GM10266 (cell line): ENCODE data around the gene SEPTIN10.
"Not testable (repeated sequence)": the region's sequence is repeated elsewhere in the genome, so short reads cannot be mapped to it uniquely, and the experiment has no call there.

ENCODE experiments used
- DNase-seq: peaks from one replicate; pipeline ENCODE4 v3.0.0; 2012; ENCODE audit errors: extremely low spot score
- TF ChIP-seq, protein P1 (sequence below): IDR thresholded peaks from 2 replicates; pipeline ENCODE4 v1.5.1; 2012; ENCODE audit warnings: mild to moderate bottlenecking, low read depth; ENCODE audit not compliant: control insufficient read depth, insufficient read depth; ENCODE audit errors: missing control alignments

SEPTIN10 gene

DNA sequence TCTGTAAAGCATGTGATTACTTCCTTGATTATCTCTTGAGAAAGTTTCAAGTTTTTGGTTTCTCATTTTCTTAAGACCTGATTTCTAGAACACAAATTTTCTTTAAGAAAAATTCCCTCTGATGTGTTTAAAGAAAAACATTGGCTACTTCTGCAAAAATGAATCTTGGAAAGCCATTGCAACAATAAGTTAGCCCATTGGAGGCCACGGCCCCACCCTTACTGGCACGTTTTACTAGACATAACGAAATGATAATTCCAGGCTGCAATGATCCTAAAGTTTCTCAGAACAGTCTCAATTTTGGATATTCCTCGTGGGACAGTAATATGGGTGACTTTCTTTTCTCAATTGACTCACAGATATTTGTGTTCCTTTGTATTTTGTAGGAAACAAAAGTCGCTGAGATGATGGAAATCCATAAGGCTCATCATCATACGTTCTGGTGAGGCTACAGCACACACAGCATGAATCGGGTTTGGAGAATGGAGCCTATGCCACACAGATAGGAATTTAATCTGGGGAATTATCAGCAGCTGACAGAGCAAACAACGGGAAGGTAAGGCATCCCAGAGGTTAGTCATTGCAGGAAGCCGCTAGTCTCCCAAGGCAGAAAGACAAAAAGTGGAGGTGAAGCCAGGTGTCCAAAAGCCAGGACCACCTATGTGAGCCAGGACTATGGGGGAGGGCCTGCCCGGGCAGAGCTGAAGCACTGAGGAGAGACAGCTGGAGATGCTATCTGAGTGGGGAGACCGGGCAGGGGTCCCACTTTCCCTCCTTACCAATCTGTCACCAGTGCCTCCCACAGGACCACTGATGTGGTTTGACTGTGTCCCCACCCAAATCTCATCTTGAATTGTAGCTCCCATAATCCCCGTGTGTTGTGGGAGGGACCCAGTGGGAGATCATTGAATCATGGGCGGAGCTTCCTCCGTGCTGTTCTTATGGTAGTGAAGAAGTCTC, 36.2 kb upstream of the SEPTIN10 start:
- DNase-seq: no peak

DNA sequence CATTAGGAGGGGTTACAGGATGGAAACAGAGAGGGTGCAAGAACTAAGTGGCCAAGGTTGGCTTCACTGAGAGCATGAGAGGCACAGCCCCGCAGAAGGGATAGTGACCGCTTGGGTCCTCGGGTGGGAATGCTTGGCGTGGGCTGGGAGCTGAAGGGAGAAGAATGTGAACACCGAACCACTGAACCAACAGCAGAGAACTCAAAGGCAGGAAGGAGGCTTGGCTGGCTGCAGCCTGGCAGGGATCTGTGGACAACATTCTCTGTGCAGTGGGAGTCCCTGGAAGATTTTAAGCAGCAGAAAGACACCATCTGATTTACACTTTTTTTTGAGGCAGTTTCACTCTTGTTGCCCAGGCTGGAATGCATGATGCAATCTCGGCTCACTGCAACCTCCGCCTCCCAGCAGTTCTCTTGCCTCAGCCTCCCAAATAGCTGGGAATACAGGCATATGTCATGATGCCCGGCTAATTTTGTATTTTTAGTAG, 34.3 kb upstream of the SEPTIN10 start:
- TF ChIP-seq, protein P1, sequence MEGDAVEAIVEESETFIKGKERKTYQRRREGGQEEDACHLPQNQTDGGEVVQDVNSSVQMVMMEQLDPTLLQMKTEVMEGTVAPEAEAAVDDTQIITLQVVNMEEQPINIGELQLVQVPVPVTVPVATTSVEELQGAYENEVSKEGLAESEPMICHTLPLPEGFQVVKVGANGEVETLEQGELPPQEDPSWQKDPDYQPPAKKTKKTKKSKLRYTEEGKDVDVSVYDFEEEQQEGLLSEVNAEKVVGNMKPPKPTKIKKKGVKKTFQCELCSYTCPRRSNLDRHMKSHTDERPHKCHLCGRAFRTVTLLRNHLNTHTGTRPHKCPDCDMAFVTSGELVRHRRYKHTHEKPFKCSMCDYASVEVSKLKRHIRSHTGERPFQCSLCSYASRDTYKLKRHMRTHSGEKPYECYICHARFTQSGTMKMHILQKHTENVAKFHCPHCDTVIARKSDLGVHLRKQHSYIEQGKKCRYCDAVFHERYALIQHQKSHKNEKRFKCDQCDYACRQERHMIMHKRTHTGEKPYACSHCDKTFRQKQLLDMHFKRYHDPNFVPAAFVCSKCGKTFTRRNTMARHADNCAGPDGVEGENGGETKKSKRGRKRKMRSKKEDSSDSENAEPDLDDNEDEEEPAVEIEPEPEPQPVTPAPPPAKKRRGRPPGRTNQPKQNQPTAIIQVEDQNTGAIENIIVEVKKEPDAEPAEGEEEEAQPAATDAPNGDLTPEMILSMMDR: no peak
- DNase-seq: no peak

More for the DNA sequence above, 36.2 kb upstream of the SEPTIN10 start:
- TF ChIP-seq, protein P1: no peak

DNA sequence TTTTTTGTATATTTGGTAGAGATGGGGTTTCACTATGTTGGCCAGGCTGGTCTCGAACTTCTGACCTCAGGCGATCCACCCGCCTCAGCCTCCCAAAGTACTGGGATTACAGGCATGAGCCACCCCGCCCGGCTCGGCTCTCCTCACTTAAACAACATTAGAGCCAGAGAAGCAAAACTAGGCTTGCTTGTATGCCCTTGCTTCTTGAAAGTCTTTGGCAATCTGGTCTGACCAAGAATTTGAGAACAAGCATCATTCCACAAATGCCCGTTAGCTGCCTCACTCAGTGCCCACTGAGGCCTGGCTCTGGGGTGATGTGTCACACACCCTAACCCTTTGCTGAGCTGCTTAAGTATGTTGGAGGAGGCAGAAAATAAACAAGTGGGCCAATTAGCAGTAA, 33.9 kb upstream of the SEPTIN10 start:
- no peak for DNase-seq
- TF ChIP-seq, protein P1: no peak

DNA sequence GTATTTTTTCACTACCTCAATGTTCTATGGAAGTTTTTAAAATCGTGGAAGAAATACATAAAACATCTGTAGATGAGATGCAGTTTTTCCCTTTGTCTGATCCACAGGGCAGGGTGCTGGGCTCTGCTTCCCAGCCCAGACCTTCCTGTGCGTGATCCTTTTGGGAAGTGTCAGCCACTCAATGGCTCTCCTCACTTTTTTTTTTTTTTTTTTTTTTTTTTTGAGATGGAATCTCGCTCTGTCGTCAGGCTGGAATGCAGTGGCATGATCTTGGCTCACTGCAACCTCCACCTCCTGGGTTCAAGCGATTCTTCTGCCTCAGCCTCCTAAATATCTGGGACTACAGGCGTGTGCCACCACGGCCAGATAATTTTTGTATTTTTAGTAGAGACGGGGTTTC, 33.2 kb upstream of the SEPTIN10 start:
- TF ChIP-seq, protein P1: no peak
- no peak for DNase-seq

DNA sequence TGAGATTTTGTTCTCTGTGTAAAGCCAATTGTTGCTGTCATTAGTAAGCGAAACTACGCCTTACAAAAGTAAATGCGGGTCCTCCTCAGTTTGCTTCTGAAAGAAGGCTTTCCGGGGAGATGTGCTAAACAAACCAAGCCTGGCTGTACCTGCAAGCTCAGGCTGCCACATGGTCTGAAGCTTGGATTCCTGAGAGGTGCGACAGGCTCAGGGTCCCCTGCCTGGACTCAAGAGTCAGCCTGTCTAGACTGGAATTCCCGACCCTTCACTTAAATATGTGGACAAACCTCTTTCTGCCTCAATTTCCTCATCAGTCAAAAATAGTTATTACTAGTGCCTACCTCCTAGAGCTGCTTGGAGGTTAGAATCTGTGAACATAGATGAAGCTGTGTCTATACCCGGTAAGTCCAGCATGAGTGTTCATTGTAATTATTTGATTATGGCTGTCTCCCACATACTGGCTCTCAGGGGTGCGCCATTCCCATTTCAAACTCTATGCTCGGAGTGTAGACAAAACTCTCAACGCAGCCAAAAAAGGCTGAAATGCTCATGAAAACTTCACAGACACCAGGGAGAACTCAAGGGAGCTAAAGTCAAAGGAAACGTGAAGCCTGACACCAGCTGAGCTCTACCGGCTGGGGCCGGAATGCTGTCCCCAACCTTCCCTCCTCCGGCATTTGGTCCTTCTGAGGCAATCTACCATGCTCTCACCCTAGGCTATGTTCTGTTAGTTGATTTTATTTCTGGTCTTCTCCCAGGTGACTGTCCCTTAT, 31.8 kb upstream of the SEPTIN10 start:
- TF ChIP-seq, protein P1: no peak
- DNase-seq: no peak

DNA sequence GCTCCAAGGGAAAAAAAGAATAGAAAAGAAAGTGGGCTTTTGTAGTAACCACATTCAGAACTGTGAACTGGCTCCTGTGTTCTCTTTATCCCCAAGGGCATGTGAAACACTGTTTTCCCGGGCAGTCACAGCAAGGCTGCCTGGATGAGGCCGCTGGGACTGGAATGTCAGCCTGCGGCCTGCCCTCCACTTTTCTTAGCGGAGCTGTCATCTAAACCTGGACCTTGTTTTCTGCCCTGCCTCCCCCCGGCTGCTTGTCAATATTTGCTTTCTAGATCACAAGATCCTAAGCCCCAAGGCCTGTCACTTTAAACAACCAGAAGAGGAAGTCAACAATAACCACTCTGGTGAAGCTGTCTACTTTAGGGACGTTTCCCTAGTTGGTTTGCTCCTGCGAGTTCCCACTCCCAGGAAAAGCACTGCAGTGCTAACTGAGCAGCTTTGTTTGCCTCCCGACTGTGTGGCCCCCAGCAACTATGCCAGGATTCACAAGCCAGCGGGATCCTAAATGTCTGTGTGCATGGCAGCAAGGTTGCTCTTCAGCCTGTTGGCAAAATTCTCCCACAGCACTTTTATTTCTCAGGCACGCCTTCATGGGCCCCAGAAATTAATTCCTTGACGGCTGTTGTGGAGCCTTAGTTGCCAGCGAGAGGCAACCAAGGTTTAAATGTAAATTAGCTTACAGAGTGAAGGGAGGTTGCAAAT, 31.0 kb upstream of the SEPTIN10 start:
- TF ChIP-seq, protein P1: no peak
- no peak for DNase-seq

DNA sequence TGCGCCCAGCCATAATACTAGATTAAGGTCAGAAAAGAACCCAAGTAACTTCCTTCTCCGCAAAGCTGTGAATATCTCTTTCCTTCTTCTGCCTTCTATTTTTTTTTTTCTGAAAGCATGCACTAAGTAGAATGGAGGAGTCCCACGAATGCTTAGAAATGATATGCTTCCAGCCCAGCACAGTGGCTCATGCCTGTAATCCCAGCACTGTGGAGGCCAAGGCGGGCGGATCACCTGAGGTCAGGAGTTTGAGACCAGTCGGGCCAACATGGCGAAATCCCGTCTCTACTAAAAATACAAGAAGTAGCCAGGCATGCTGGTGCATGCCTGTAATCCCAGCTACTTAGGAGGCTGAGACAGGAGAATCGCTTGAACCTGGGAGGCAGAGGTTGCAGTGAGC, 26.2 kb upstream of the SEPTIN10 start:
- DNase-seq: not testable (repeated sequence)
